Activated CD8-positive, alpha-beta T cell treated with anti-CD3 and anti-CD28 coated beads, Interleukin-2, amount 10 ng/mL, durations not matched to agents 7 days and 5 days (primary cell): ENCODE data around the gene FGF16. TPM values are rescaled to one million over a fixed set of nuclear protein-coding genes. Genes with fewer than 3 reads are reported as not detected.

ENCODE experiments used
- ATAC-seq: fragments of 150-1000 bp; cut with Tn5 transposase; one replicate; pipeline ENCODE4 v1.10.0; 2021; ENCODE audit warnings: moderate library complexity
- CTCF ChIA-PET: fragments of 350-600 bp; sonication (Branson Sonifier 250); formaldehyde crosslinking; loops from one replicate; lab custom pipeline; 2021; ENCODE audit warnings: antibody characterized with exemption; lab: Charles Lee
- POLR2A ChIA-PET: fragments of 350-600 bp; sonication (Branson Sonifier 250); formaldehyde crosslinking; loops from one replicate; lab custom pipeline; 2021; ENCODE audit warnings: antibody characterized with exemption; lab: Charles Lee
- DNase-seq: peaks from one replicate; pipeline ENCODE4 v3.0.0-alpha.2; 2020
- H3K27ac Mint-ChIP-seq: one replicate; pipeline ENCODE4 v1.8.0; 2021; ENCODE audit warnings: mild to moderate bottlenecking, mixed read lengths
- H3K27me3 Mint-ChIP-seq: one replicate; pipeline ENCODE4 v1.8.0; 2021; ENCODE audit warnings: low read depth, mixed read lengths
- H3K36me3 Mint-ChIP-seq: one replicate; pipeline ENCODE4 v1.8.0; 2021; ENCODE audit warnings: low read depth, mixed read lengths
- H3K4me1 Mint-ChIP-seq: one replicate; pipeline ENCODE4 v1.8.0; 2021; ENCODE audit warnings: low read depth, mixed read lengths
- H3K4me3 Mint-ChIP-seq: one replicate; pipeline ENCODE4 v1.8.0; 2021; ENCODE audit warnings: mild to moderate bottlenecking, mixed read lengths
- H3K9me3 Mint-ChIP-seq: one replicate; pipeline ENCODE4 v1.8.0; 2022; ENCODE audit warnings: mixed read lengths; ENCODE audit not compliant: insufficient read depth
- total RNA-seq, 2 experiments: library from RNA; stranded (reverse); gene quantifications; one replicate each; pipeline ENCODE4 v1.2.3, GENCODE V29; 2021

The FGF16 gene
- total RNA-seq, 2 experiments from 2014 or later: not detected

GRCh38 chrX:77433001-77433400 is 14.2 kb upstream of the FGF16 start:
- DNase-seq (no peak), ATAC-seq (no peak)
- ChIA-PET POLR2A (no interaction called here), CTCF (no interaction called here)
- Mint-ChIP-seq H3K4me3 (no peak overlapping the region), H3K4me1 (no peaks in the 10 kb centered on the region), H3K36me3 (no peaks in the 10 kb centered on the region), H3K27ac (no peak overlapping the region), H3K9me3 (no peaks in the 10 kb centered on the region), H3K27me3 (no peaks in the 10 kb centered on the region)

DNA sequence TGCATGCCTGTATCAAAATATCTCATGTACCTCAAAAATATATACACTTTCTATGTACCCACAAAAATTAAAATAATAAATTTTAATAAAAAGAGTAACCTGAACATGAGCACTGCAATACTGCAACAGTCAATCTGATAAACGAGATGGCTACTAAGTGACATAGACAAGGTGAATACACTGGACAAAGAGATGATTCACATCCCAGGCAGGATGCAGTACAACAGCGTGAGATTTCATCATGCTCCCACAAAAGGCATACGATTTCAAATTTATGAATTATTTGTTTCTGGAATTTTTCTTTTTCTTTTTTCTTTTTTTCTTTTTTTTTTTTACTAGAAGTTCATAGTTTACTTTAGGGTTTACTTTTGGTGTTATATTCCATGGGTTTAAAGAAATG is 12.2 kb upstream of the FGF16 start:
- H3K27ac Mint-ChIP-seq: no peak overlapping the region
- no peak overlapping the region for H3K4me3 Mint-ChIP-seq
- no peaks in the 10 kb centered on the region for H3K27me3 Mint-ChIP-seq
- H3K9me3 Mint-ChIP-seq: no peaks in the 10 kb centered on the region
- ATAC-seq: no peak
- no peaks in the 10 kb centered on the region for H3K36me3 Mint-ChIP-seq
- CTCF ChIA-PET: no interaction called here
- DNase-seq: no peak
- no peaks in the 10 kb centered on the region for H3K4me1 Mint-ChIP-seq
- POLR2A ChIA-PET: no interaction called here

- Mint-ChIP-seq H3K4me1 (no peaks in the 10 kb centered on the region), H3K9me3 (no peaks in the 10 kb centered on the region), H3K27me3 (no peaks in the 10 kb centered on the region), H3K27ac (no peak overlapping the region), H3K36me3 (no peaks in the 10 kb centered on the region), H3K4me3 (no peak overlapping the region)
- DNase-seq (no peak), ATAC-seq (no peak)
- ChIA-PET POLR2A (no interaction called here), CTCF (no interaction called here)
Measured at GRCh38 chrX:77436271-77436670, 10.9 kb upstream of the FGF16 start.

DNA sequence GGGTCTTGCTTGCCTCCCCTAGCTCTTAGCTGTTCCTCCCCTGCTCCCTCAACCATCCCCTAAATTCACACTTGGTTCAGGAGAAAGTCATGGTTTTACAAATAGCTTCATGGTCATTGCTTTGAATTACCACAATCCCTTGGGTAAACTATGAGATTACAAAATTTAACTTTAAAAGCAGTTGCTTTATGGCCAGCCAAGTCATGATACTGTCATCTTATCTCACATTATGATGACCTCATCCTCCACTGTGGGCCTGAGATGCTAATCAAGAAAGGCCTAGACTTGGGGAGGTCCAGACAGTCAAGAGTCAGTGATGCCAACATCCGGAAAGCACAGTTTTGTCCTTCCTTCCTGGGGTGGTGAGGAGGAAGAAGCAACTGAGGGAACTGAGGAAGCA is 10.5 kb upstream of the FGF16 start:
- H3K27me3 Mint-ChIP-seq: no peaks in the 10 kb centered on the region
- DNase-seq (no peak), ATAC-seq (no peak)
- H3K36me3 Mint-ChIP-seq: no peaks in the 10 kb centered on the region
- CTCF ChIA-PET: no interaction called here
- POLR2A ChIA-PET: no interaction called here
- H3K9me3 Mint-ChIP-seq: no peaks in the 10 kb centered on the region
- H3K4me1 Mint-ChIP-seq: no peaks in the 10 kb centered on the region
- H3K27ac Mint-ChIP-seq: no peak overlapping the region
- H3K4me3 Mint-ChIP-seq: no peak overlapping the region

- no peaks in the 10 kb centered on the region for H3K36me3 Mint-ChIP-seq
- H3K27ac Mint-ChIP-seq: no peak overlapping the region
- no peaks in the 10 kb centered on the region for H3K27me3 Mint-ChIP-seq
- H3K4me3 Mint-ChIP-seq: no peak overlapping the region
- CTCF ChIA-PET: no interaction called here
- POLR2A ChIA-PET: no interaction called here
- no peaks in the 10 kb centered on the region for H3K9me3 Mint-ChIP-seq
- no peak for ATAC-seq
- H3K4me1 Mint-ChIP-seq: no peaks in the 10 kb centered on the region
- no peak for DNase-seq
Measured at GRCh38 chrX:77440330-77440729, 6.9 kb upstream of the FGF16 start.

- POLR2A ChIA-PET: no interaction called here
- no peaks in the 10 kb centered on the region for H3K36me3 Mint-ChIP-seq
- H3K4me1 Mint-ChIP-seq: no peaks in the 10 kb centered on the region
- H3K4me3 Mint-ChIP-seq: no peak overlapping the region
- ATAC-seq (no peak), DNase-seq (no peak)
- CTCF ChIA-PET: no interaction called here
- no peaks in the 10 kb centered on the region for H3K9me3 Mint-ChIP-seq
- peaks cover 2% of the 10 kb centered on the region for H3K27me3 Mint-ChIP-seq
- no peak overlapping the region for H3K27ac Mint-ChIP-seq
Measured at GRCh38 chrX:77441033-77441432, 6.2 kb upstream of the FGF16 start.

- no peak for DNase-seq
- H3K9me3 Mint-ChIP-seq: no peaks in the 10 kb centered on the region
- CTCF ChIA-PET: no interaction called here
- POLR2A ChIA-PET: no interaction called here
- ATAC-seq: no peak
- peaks cover under 1% of the 10 kb centered on the region for H3K4me1 Mint-ChIP-seq
- no peaks in the 10 kb centered on the region for H3K36me3 Mint-ChIP-seq
- no peak overlapping the region for H3K4me3 Mint-ChIP-seq
- peaks cover 2% of the 10 kb centered on the region for H3K27me3 Mint-ChIP-seq
- no peak overlapping the region for H3K27ac Mint-ChIP-seq
Measured at GRCh38 chrX:77441479-77441878, 5.7 kb upstream of the FGF16 start.

DNA sequence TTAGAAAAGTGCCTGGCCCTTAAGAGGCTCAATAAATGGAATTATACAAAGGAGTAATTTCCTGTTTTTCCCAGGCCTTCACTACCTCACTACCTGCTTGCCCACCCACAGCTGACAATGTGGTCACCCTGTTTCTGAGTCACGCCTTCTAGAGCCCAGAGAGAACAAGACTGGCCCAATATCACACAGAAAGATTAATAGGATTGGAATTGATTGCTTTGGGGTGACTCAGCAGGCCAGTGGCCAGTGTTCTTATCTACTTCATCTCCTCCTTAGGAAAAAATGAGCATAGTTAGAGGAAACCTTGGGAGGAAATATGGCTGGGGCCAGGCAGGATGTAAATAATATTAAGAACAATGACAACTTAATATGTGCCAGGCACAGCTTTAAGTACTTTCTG is 4.5 kb upstream of the FGF16 start:
- no peaks in the 10 kb centered on the region for H3K9me3 Mint-ChIP-seq
- ChIA-PET POLR2A (no interaction called here), CTCF (no interaction called here)
- no peak overlapping the region for H3K27ac Mint-ChIP-seq
- DNase-seq (no peak), ATAC-seq (no peak)
- peaks cover 7% of the 10 kb centered on the region for H3K4me1 Mint-ChIP-seq
- no peak overlapping the region for H3K4me3 Mint-ChIP-seq
- peaks cover 2% of the 10 kb centered on the region for H3K27me3 Mint-ChIP-seq
- no peaks in the 10 kb centered on the region for H3K36me3 Mint-ChIP-seq

- H3K4me3 Mint-ChIP-seq: no peak overlapping the region
- no peak for DNase-seq
- ChIA-PET CTCF (no interaction called here), POLR2A (no interaction called here)
- H3K27ac Mint-ChIP-seq: no peak overlapping the region
- peaks cover 6% of the 10 kb centered on the region for H3K27me3 Mint-ChIP-seq
- no peaks in the 10 kb centered on the region for H3K9me3 Mint-ChIP-seq
- no peak for ATAC-seq
- H3K36me3 Mint-ChIP-seq: no peaks in the 10 kb centered on the region
- peaks cover 7% of the 10 kb centered on the region for H3K4me1 Mint-ChIP-seq
Measured at GRCh38 chrX:77444075-77444474, 3.1 kb upstream of the FGF16 start.

DNA sequence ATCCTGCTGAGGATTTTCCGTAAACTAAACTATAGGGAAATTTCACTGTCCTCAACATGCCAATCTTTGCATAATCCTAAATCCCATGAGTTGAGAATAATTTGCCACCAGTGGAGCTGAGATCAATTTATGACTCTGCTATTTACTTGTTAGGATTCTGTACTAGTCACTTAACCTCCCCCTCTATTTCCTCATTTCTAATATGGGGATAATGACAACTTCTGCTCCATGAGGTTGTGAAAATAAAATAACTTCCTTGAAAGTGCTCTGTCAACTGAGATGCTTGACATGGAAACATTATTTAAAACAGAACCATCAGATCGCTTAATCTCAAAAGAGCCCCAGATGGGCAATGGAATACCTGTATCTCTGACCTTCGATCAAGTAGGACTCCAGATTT is 2.6 kb upstream of the FGF16 start:
- H3K4me1 Mint-ChIP-seq: peaks cover 7% of the 10 kb centered on the region
- ChIA-PET POLR2A (no interaction called here), CTCF (no interaction called here)
- H3K4me3 Mint-ChIP-seq: no peak overlapping the region
- no peak overlapping the region for H3K27ac Mint-ChIP-seq
- DNase-seq (no peak), ATAC-seq (no peak)
- no peaks in the 10 kb centered on the region for H3K9me3 Mint-ChIP-seq
- H3K27me3 Mint-ChIP-seq: peaks cover 7% of the 10 kb centered on the region
- no peaks in the 10 kb centered on the region for H3K36me3 Mint-ChIP-seq

- no peaks in the 10 kb centered on the region for H3K9me3 Mint-ChIP-seq
- peaks cover 7% of the 10 kb centered on the region for H3K27me3 Mint-ChIP-seq
- CTCF ChIA-PET: interaction anchor here (1.7 kb wide), 1 partner anchor 453 kb away, joined by 5 read pairs; the partner anchor contains the start of gene COX7B
- peaks cover 7% of the 10 kb centered on the region for H3K4me1 Mint-ChIP-seq
- H3K4me3 Mint-ChIP-seq: peak overlapping the region; percentile 50
- DNase-seq: peak; percentile 22
- ATAC-seq: no peak
- no peaks in the 10 kb centered on the region for H3K36me3 Mint-ChIP-seq
- POLR2A ChIA-PET: no interaction called here
- H3K27ac Mint-ChIP-seq: no peak overlapping the region
Measured at GRCh38 chrX:77446029-77446585, 1.1 kb upstream of the FGF16 start.

GRCh38 chrX:77447653-77448569 is 722 bp downstream of the FGF16 start:
- ChIA-PET CTCF (interaction anchor here (0.9 to 1.7 kb wide), 2 partner anchors 451 to 577 kb away, joined by 3 to 5 read pairs; partner anchors contain the start of gene COX7B), POLR2A (no interaction called here)
- ATAC-seq (no peak), DNase-seq (no peak)
- Mint-ChIP-seq H3K27me3 (peaks cover 7% of the 10 kb centered on the region), H3K4me1 (peaks cover 7% of the 10 kb centered on the region), H3K36me3 (no peaks in the 10 kb centered on the region), H3K9me3 (no peaks in the 10 kb centered on the region), H3K4me3 (peak overlapping the region; percentile 40), H3K27ac (no peak overlapping the region)
